DMS 273 (cell line): Measurements from ENCODE around the gene MAGEA3.
"Not testable (repeated sequence)": the region's sequence is repeated elsewhere in the genome, so short reads cannot be mapped to it uniquely, and the experiment has no call there.

Source experiments
- DNase-seq: peaks from one replicate; lab custom pipeline; 2025; ENCODE audit not compliant: unreplicated experiment; lab: John Stamatoyannopoulos, UW

Gene MAGEA3

GRCh38 chrX:152735860-152736511 is 37.4 kb downstream of the MAGEA3 start:
- DNase-seq, result no peak

GRCh38 chrX:152736528-152736927 is 37.9 kb downstream of the MAGEA3 start:
- not testable (repeated sequence) for DNase-seq

GRCh38 chrX:152738560-152738959 is 40.0 kb downstream of the MAGEA3 start:
- DNase-seq, result no peak
